Psoas muscle (tissue), 8 donors: ENCODE data around the gene RICTOR. TPM values are rescaled to one million over a fixed set of nuclear protein-coding genes. Genes with fewer than 3 reads are reported as not detected.

Experiments used
- ATAC-seq, 4 donors: fragments of 200-7000 bp; cut with Tn5 transposase; one replicate each; pipeline ENCODE4 v1.9.1; 2020; ENCODE audit warnings: moderate library complexity in 3 of 4, mild to moderate bottlenecking in 2 of 4
- DNase-seq, 2 donors: peaks; one replicate each; pipeline ENCODE4 v3.0.0-alpha.2; 2020
- H3K27ac ChIP-seq: fragments of 200-600 bp; one replicate; pipeline ENCODE4 v1.8.0; 2022
- H3K27me3 ChIP-seq, 3 donors: fragments of 200-600 bp in 1 of 3; one replicate each; pipeline versions ENCODE4 v1.6.1 to v1.8.0; 2013 to 2022; ENCODE audit warnings: low read length in 2 of 3, mild to moderate bottlenecking in 2 of 3, moderate library complexity in 1 of 3; ENCODE audit not compliant: insufficient read depth in 3 of 3
- H3K36me3 ChIP-seq, 2 donors: fragments of 200-600 bp in 1 of 2; one replicate each; pipeline versions ENCODE4 v1.6.1 to v1.8.0; 2013 to 2022; ENCODE audit warnings: low read depth in 1 of 2, mild to moderate bottlenecking in 1 of 2, moderate library complexity in 1 of 2; ENCODE audit not compliant: insufficient read depth in 1 of 2
- H3K4me1 ChIP-seq: fragments of 200-600 bp; one replicate; pipeline ENCODE4 v1.8.0; 2022
- H3K4me3 ChIP-seq: fragments of 200-600 bp; one replicate; pipeline ENCODE4 v1.8.0; 2022; ENCODE audit warnings: mild to moderate bottlenecking
- H3K9me3 ChIP-seq: fragments of 200-600 bp; one replicate; pipeline ENCODE4 v1.8.0; 2022
- WGBS, 3 donors: extraction: QIAGEN DNeasy Blood & Tissue Kit; methylation state at CpG; one replicate each; pipeline versions ENCODE4 v1.1.6 to v1.1.7; 2013; 5-methylcytosine and 5-hydroxymethylcytosine counted together
- intact Hi-C, 2 donors: fragments of 100-400 bp; cut with DNase I; formaldehyde crosslinking; loops; one replicate each; pipeline versions ENCODE4 v1.11.0 to v1.14.2; 2022
- polyA plus RNA-seq, 3 donors: library from polyadenylated mRNA; stranded (reverse); fragments of 200-250 nt; gene quantifications; one replicate each; pipeline ENCODE4 v1.2.3, GENCODE V29; 2013
- total RNA-seq, 4 donors: library from RNA; stranded (reverse); fragmentation: NEBNext Ultra II Directional in 2 of 4; extraction: Animal tissue kit (Norgen Biotek cat#: 25700) in 2 of 4; gene quantifications; one replicate each; pipeline versions ENCODE4 v1.2.1 to v1.2.4, GENCODE V29; 2021 to 2023
- TF ChIP-seq, protein P1 (sequence below): fragments of 200-600 bp; IDR thresholded peaks from one replicate; pipeline ENCODE4 v1.8.0; 2022; ENCODE audit warnings: antibody characterized with exemption
- donor health status: healthy with polysubstance abuse.
- donor health status: DM: no; HTN: no; CAD: no; lungs with moderate emphysema.
- donor health status: Bipolar disorder and iron deficiency.
- donor health status: healthy.
- donor health status: DM: yes; HTN: yes; CAD: no.
- donor health status: DM: no; HTN: no; CAD: no.
- donor health status: DM: no; HTN: no; CAD: no.
- donor health status: DM: yes; HTN: yes; CAD: no.

RICTOR gene
- total and polyA plus RNA-seq, 7 donors, result 2.7 to 46.7 (median 34.0) TPM

GRCh38 chr5:39076101-39076756 lies 2.0 kb upstream of the RICTOR start:
- ATAC-seq, result no peak
- 76 to 91% (median 81%) methylated on average over 6 of the region's 6 CpGs for WGBS, 3 donors
- H3K36me3 ChIP-seq, result no peaks in the 10 kb centered on the region
- H3K27me3 ChIP-seq, result no peaks in the 10 kb centered on the region
- H3K9me3 ChIP-seq, result no peaks in the 10 kb centered on the region
- peak overlapping the region; percentile 74 for H3K4me3 ChIP-seq
- no peak for DNase-seq
- TF ChIP-seq, protein P1, sequence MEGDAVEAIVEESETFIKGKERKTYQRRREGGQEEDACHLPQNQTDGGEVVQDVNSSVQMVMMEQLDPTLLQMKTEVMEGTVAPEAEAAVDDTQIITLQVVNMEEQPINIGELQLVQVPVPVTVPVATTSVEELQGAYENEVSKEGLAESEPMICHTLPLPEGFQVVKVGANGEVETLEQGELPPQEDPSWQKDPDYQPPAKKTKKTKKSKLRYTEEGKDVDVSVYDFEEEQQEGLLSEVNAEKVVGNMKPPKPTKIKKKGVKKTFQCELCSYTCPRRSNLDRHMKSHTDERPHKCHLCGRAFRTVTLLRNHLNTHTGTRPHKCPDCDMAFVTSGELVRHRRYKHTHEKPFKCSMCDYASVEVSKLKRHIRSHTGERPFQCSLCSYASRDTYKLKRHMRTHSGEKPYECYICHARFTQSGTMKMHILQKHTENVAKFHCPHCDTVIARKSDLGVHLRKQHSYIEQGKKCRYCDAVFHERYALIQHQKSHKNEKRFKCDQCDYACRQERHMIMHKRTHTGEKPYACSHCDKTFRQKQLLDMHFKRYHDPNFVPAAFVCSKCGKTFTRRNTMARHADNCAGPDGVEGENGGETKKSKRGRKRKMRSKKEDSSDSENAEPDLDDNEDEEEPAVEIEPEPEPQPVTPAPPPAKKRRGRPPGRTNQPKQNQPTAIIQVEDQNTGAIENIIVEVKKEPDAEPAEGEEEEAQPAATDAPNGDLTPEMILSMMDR, result no peak
- peaks cover 36% of the 10 kb centered on the region for H3K4me1 ChIP-seq
- H3K27ac ChIP-seq, result peak overlapping the region; percentile 93
- intact Hi-C loops, result loop anchor here in 1 of 2 donors (5.0 kb wide), 1 partner anchor 79 kb away; no protein-coding TSS in a partner anchor

- TF ChIP-seq, protein P1, result no peak
- Histone ChIP-seq H3K4me1 (peaks cover 47% of the 10 kb centered on the region), H3K9me3 (no peaks in the 10 kb centered on the region), H3K4me3 (peak overlapping the region; percentile 74), H3K27ac (peak overlapping the region; percentile 93), H3K27me3 (no peaks in the 10 kb centered on the region), H3K36me3 (peaks cover 0 to 6% of the 10 kb centered on the region in 2 donors)
- intact Hi-C loops, result loop anchor here in 1 of 2 donors (2.0 kb wide), 1 partner anchor 59 kb away; no protein-coding TSS in a partner anchor
- ATAC-seq (peak in 2 of 4 donors; percentile 66 to 80), DNase-seq (no peak)
- 0% methylated on average over 18 to 29 of the region's 29 CpGs for WGBS, 3 donors
Measured at GRCh38 chr5:39073767-39074016, 507 bp downstream of the RICTOR start.

- WGBS, 3 donors, result 1 to 2% (median 1%) methylated on average over 23 to 27 of the region's 27 CpGs
- Histone ChIP-seq H3K4me1 (peaks cover 53% of the 10 kb centered on the region), H3K9me3 (no peaks in the 10 kb centered on the region), H3K27me3 (no peaks in the 10 kb centered on the region), H3K27ac (peak overlapping the region; percentile 93), H3K36me3 (peaks cover 0 to 10% of the 10 kb centered on the region in 2 donors), H3K4me3 (peak overlapping the region; percentile 74)
- TF ChIP-seq, protein P1, result no peak
- intact Hi-C loops, result no loop called here
- DNase-seq (peak in 1 of 2 donors; percentile 57), ATAC-seq (peak; percentile 1 to 36 (median 8))
Measured at GRCh38 chr5:39072925-39073766, 1.1 kb downstream of the RICTOR start.

DNA sequence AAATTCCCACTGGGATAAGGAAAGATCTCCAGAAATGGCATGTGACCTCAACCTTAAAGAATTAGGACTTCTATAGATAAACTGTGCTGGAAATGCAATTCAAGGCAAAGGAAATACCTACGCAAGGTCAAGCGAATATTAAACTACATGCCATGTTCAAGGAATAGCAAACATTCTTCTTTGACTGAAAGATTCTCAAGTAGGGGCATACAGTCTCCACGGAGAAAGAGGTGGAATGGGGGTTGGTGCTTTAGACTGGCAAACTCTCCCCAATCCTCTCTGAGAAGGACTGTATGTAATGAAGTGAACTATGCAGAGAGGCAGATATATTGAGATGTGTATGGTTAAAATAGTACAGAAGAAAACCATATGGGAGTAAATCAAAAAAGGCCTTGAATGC lies 6.1 kb downstream of the RICTOR start:
- Histone ChIP-seq H3K36me3 (peaks cover 0 to 14% of the 10 kb centered on the region in 2 donors), H3K4me3 (no peak overlapping the region), H3K27ac (peak overlapping the region; percentile 26), H3K4me1 (peaks cover 74% of the 10 kb centered on the region), H3K9me3 (no peaks in the 10 kb centered on the region), H3K27me3 (no peaks in the 10 kb centered on the region)
- ATAC-seq (no peak), DNase-seq (no peak)
- 90 to 93% (median 91%) methylated on average over 3 of the region's 3 CpGs for WGBS, 3 donors
- intact Hi-C loops, result loop anchor here in 1 of 2 donors (5.0 kb wide), 1 partner anchor 51 kb away; no protein-coding TSS in a partner anchor
- TF ChIP-seq, protein P1, result no peak
